Femur (tissue), 1 donor: ENCODE data around the gene HERPUD2.
"Not testable (repeated sequence)": the region's sequence is repeated elsewhere in the genome, so short reads cannot be mapped to it uniquely, and the experiment has no call there.

Experiments used
- DNase-seq: peaks from one replicate; pipeline ENCODE4 v3.0.0-alpha.2; 2017

Gene HERPUD2

DNA sequence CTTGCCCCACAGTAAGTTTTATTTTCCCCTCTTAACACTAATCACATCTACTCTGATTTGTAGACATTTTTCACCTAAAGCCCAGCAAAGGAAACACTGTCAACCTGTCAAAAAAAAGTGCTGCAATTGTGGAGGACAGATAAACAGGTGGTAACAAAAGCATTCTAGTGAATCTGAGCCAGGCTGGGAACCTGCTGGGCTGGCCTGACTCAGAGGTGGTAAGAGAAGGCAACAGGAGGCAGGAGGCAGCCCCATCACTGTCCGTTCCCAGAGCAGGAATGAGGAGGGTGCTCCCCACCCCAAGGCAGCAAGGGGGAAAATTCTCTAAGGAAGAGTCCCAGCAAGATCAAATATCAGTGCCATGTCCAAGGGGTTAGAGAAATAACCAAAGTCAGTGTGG lies 19.5 kb upstream of the HERPUD2 start:
- no peak for DNase-seq

DNA sequence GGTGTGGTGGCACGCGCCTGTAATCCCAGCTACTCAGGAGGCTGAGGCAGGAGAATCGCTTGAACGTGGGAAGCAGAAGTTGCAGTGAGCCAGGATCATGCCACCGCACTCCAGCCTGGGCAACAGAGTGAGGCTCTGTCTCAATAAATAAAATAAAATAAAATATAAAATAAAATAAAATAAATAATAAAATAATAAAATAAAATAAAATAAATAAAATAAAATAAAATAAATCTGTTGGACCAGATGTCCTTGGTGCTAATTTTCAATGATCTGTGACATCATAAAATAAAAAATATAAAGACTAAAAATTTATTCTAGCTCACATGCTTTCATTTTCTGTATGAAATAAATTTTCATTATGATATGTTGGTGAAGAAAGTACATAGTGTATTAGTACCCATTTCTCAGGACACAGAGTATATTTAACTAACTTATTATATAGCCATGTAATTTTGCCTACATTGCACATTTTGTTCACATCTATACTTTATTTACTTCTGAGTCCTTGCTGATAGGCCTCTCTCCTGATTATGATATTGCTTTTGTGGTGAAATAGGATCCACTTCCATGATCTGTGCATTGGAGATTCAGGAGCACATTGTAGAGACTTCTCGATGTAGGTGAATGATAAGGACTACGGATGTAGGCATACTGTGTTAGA lies 17.8 kb upstream of the HERPUD2 start:
- DNase-seq: no peak

DNA sequence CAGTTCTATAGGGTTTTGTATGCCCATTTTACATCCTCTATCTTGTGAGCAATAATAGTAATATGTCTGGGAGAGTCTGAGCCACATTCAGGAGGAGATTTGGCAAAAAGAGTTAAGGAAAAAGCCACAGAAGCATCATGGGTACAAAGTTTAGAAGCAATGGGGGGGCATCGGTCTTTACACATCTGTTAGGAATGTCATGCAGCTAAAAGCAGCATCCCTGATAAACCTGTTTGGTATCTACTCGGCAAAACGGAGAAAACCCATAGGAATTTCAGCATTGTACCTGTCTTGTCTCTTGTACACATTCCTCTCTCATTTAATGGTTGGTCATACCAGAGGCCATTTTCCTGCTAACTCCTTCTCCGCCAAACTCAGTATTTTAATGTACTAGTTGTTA lies 12.5 kb upstream of the HERPUD2 start:
- no peak for DNase-seq

DNA sequence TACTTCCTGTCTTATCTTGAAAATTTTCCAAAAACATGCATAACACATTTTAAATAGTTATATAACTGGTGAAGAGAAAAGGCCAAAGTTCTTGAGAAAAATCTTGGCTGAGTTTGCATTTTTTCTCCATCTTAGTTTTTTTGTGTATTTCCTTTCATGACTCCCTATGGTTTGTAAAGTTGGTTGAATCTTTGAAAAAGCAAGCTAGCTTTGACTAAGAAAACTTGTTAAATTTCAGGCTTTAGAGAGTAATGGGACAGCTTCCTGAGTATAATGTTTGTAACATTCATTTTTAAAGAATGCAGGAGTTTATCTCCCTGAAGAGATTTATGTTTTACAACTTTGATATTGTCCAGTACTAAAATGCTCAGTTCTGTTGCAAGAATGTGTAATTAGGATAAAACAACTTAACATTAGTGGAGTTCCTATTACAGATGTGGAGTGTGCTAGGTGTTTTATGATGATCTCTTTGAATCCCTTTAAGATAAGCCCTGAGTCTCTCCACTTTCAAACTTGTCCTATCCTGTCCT lies 11.1 kb upstream of the HERPUD2 start:
- DNase-seq: no peak

DNA sequence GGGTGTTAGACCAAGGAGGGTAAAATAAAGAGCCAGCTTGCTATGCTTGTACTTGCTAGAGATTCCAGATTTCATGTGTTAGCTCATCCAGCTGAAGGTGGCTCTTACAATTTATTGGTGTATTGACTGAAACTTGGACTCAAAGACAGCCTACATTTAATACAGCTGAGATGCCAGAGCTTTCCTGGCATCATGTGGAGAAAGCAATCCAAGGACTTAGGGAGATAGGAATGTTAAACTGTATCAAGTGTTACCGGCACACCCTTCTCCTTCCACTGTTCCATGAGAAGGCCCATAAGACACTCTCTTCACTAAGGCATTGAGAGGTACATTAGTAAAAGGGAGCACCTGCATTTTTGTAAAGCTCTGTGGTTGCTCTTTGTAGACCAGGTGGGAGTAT lies 9.3 kb upstream of the HERPUD2 start:
- no peak for DNase-seq

DNA sequence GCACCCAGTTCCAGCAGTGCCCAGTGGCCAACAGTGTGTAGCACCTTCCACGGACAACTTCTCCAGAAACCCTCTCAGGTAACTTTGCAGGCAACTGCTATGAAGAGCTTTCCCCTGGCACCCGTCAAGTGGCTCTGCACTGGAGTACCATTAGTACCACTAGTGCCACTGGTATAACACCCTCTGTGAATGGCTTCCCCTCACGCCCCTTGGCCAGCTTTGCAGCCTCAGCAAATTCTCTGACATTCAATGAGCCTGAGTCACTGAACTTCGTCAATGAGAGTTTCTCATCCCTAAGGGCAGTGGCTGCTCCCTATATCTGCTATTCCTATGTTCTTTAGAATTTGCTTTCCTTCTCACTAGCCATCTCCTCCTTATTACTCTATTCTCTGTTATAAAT lies 7.6 kb upstream of the HERPUD2 start:
- DNase-seq: no peak

DNA sequence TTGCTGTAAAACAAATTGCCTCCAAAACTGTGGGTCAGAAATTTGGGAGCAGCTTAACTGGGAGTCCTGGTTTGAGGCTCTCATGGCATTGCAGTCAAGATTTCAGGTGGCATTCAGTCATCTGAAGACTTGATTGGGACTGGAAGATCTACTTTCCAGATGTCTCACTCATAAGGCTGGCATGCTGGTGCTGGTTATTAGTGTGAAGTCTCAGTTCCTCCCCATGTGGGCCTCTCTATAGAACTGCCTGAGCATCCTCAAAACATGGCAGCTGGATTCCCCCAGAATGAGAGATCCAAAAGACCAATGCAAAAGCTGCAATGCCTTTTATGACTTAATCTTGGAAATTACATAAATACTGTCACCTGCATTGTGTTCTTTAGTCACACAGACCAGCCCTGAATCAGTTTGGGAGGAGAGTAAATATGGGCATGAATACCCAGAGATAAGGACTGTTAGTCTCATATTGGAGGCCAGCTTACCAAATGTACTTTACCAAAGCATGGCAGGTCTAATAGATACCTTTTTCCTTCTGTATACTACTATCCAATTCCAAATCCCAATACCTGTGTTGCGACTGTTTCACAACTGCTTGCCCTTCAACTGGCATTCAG lies 6.5 kb upstream of the HERPUD2 start:
- no peak for DNase-seq

DNA sequence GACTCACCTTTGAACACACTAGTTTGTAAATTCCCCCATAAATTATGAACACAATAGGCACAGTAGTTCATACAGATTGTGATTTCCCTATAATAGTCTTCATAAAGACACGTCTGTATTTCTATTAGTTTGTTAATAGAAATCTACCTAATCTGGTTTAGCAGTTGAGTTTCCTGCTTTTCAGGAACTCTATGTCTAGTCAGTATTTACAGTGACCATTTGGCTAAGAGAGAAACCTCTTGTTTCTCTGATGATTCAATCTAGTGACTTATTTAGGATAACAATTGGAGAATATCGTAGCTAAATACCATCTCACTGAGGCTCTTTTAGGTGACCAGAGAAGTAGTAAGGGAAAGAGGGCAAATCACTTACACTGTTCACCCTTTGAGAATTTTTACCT lies 5.9 kb upstream of the HERPUD2 start:
- no peak for DNase-seq

DNA sequence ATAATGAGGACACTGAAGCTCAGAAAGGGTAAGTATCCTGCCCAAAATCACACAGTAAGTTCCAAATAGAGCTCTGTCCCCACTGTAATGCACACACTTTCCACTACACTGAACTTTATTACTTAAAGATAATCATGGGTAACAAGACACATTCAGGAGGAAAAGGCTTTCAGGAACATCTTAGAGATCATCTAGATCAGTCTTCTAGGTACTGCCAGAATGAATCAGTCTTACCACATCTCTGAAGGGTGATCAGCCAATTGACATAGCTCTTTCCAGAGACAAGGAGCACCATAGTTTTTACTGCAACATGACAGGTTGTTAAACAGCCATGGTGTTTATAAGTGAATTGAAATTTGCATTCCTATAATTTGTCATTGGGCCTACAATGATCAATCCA lies 5.4 kb upstream of the HERPUD2 start:
- DNase-seq: no peak

DNA sequence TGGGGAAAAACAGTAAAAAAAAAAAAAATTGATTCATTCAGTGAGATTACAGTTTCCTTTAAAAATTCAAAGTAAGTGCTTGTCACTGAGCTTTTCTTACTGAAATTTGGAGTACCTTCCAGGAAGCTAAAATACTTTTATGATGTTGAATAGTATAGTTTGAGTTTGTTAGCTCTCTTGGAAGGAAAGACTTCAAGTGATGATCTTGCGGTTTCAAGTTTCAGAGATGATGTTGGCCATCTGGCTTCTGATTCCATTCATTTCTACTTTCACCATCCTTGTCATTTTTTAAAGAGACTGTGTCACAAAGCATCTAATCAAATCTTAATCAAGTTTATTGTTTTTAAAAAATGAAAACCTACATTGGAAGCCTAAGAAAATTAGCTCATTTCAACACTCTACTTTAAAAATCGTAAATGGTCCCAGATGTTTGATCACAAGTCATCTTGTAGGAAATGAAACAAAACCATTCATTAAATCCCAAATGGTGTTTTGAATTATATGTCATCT lies 4.9 kb upstream of the HERPUD2 start:
- no peak for DNase-seq

DNA sequence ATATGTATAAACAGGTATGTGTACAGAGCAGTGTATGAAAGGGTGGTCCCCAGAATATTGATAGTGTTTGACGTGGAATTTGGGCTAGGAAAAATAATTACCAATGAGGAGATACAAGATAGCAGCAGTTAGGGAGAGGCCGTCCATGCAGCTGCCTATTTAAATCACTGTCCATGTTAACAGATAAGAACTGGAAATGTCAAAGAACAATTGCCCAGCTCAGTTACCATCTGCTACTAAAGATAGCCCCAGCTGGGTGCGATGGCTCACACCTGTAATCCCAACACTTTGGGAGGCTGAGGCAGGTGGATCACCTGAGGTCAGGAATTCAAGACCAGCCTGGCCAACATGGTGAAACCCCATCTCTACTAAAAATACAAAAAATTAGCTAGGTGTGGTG lies 3.4 kb upstream of the HERPUD2 start:
- not testable (repeated sequence) for DNase-seq

DNA sequence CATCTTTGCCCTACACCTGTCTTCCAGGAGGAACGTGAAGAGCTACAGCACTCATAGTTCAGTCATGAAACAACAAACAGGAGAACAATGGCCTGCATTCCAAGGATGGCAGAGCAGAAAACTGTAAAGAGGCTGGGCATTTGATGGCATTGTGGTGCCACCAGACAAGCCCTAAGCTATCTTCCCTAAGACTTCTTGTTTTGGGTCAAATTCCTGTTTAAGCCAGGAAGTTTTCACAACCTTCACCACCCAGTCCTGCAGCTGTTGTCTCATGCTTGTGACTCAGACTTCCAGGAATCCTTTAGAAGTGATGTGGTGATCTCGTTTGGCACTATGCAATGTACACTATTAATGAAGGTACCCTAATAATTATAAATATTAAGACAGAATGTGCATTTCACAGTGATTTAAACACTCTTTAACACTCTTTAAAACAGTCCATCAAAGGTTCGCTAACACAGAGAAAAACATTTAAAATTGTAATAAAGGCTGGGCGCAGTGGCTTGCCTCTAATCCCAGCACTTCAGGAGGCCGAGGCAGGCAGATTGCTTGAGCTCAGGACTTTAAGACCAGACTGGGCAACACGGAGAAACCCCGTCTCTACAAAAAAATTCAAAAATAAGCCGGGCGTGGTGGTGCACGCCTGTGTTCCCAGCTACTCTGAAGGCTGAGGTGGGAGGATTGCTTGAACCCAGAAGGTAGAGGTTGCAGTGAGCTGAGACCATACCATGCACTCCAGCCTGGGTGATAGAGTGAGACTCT lies 2.7 kb upstream of the HERPUD2 start:
- no peak for DNase-seq

DNA sequence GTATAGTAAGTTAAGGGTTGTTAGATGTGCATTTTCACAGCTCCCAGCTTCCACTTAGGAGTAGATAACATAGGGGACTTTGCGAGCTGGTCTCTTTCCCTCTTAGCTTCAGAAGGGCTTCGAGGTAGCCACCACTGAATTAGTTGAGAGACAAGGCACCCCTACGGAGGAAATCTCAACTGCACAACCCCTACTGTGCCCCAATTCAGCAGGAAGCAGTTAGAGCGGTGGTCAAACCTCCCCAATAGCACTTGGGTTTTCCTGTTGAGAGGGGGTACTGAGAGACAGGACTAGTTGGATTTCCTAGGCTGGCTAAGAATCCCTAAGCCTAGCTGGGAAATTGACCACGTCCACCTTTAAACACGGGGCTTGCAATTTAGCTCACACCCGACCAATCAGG lies 1.1 kb upstream of the HERPUD2 start:
- no peak for DNase-seq

DNA sequence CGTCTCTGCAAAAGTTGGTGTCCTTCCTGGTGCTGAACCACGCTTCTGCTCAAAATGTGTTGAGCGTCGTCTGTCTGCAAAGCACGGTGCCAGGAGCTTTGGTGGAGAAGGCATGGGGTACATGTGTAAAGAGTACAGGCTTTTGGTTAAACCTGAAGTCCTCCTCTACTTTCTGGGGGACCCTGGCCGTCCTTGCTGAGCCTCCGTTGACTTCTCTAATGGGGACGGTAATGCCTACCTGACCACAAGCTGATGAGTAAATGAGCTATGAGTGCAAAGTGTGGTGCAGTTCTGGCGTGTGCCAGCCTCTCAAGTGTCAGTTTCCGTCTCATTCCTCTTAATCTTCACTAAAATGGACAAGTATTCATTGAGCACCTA lies 527 bp upstream of the HERPUD2 start:
- no peak for DNase-seq

DNA sequence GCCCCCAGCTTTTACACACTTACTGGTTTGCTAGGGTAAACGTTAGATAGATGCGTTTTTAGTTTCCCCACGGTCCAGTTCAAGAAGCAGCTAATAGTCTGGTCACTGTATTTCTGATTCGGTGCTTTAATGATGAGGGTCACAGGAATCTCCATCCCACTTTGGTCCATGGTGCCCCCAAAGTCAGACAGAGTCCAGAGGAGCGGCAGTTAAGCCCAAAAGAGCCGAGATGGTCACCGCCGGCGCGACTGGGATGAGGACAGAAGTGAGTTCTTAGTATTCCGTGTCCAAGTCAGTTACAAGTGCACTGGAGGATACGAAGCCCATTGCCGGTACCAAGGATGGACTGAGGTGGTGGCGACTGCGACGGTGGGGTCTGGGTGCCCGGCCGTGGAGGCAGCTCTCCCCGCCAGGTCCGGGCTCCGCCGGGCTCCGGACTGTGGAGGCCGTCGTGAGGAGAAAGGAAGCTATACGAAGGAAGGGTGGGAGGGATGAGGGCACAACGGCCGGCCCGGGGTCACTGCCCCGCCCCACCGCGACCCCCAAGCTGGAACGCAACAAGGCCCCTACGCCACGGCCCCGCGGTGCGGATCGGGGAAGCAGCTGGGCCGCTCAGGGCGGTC lies 663 bp downstream of the HERPUD2 start:
- DNase-seq: no peak

DNA sequence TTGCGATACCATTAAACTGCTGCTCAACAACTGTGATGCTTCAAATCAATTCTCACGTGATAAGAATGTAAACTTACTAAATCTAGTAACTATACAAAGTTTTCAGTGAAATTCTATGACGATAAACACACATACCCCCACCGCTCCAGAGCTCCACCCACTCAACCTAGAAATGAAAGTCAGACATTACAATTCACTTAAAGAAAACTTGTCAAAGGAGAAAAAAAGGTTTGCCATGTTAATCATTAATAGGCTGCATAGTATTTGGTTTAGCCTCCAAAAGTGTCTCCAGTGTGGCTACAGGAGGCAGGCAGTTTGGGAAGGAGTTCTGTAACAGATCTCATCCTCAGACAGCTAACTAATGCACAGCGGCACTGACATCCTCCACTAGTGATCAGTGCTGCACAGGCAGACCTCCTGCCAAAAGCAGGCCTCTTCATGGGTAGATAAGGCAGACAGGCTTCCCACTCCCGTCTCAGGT lies 3.1 kb downstream of the HERPUD2 start:
- no peak for DNase-seq

DNA sequence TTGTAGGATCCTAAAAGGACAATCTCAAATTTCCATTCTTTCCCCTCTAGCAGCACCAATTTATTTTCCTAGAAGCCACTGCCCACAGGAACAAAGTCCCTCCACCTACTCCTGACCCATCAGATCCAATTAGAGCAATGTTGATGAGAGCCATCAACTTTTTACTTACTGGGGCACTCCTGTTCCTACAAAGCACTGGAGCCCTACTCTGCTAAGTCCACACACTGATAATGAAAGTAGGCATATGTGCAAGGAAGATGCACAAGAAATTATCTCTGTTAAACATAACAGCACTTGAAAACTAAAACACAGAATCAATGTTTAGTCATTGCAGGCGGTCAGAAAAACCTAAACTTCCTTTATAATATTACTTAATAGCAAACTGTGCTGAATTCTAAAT lies 3.6 kb downstream of the HERPUD2 start:
- no peak for DNase-seq

DNA sequence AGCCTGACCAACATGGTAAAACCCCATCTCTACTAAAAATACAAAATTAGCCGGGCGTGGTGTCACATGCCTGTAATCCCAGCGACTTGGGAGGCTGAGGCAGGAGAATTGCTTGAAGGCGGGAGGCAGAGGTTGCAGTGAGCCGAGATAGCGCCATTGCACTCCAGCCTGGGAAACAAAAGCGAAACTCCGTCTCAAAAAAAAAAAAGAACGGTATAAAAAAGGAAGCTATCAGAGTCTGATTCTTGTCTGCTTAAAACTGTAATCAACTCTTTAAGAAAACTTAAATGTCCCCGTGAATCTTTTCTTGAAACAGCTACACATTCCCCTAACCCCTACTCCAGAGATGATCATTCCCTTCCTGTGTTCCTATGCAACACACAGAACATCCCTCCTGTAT lies 4.3 kb downstream of the HERPUD2 start:
- not testable (repeated sequence) for DNase-seq

DNA sequence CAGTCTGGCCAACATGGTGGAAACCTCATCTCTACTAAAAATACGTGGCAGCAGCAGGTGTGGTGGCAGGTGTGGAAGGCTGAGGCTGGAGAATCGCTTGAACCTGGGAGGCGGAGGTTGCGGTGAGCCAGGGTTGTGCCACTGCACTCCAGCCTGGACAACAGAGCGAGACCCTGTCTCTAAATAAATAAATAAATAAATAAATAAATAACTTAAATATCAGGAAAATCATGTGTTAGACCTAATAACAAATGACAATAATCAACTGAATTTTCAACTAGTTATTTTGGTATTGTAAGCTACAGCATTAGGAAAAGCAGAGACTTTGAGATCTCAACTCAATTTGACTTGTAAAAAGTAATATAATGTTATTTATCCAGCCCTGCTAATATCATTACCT lies 9.2 kb downstream of the HERPUD2 start:
- DNase-seq: no peak

DNA sequence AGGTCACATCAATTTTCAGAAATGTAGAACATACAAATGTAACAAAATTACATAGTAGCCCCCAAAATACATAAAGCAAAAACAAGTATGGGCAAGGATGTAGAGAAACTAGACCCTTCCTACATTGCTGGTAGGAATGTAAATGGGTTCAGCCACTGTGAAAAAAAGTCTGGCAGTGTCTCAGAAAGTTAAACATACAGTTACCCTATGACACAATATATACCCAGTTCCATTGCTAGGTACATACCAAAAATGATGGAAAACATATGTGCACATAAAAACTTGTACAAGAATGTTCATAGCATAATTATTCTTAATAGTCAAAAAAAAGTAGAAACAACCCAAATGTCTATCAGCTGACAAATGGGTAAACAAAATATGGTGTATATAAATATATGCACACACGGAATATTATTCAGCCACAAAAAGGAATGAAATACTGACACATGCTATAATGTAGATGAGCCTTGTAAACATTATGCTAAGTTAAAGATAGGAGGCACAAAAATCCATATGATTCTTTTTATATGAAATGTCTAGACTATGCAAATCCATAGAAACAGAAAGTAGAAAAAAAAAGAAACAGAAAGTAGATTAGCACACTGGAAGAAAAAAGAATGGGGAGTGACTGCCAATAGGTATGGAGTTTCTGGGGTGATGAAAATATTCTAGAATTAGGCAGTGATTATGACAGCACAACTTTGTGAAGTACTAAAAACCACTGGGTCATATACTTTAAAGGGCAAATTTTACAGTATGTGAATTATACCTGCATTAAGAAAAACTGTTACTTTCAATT lies 13.5 kb downstream of the HERPUD2 start:
- DNase-seq: no peak

DNA sequence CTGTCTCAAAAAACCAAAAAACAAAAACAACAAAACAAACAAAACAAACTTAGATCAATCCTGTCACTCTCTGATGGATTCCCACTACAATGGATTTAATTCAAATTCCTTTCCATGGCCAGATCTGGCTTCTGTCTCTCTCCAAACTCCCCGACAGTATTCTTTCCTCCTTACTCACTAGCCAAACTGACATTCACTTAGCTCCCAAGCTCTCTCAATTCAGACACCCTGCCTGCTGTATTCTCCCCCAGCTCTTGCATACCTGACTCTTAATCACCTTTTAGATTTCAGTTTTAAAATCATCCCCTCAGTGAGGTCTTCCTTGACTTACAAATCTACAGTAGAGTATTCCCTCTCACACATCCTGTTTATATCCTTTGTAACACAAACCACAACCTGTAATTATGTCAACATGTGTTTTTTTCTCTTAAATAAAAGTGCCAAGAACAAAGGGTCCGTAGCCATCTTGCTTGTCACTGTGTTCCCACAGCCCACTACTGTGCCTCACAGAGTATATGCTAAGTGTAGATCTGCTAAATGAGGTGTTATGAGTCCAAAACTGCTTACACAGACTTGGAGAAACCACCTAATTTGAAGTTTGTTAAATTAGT lies 14.4 kb downstream of the HERPUD2 start:
- no peak for DNase-seq
